Measurements from ENCODE around the gene NTRK2.

- no peak for TF ChIP-seq POLR2AphosphoS5 (IDR thresholded peaks at IDR 0.05; ENCODE audit: low read depth)
- TF ChIP-seq EZH2 (IDR thresholded peaks at IDR 0.05; ENCODE audit: low read depth, unreplicated experiment), result no peak
- no peak for TF ChIP-seq ZNF114 (CRISPR knock-in tag; IDR thresholded peaks at IDR 0.05)
- TF ChIP-seq, protein P1, sequence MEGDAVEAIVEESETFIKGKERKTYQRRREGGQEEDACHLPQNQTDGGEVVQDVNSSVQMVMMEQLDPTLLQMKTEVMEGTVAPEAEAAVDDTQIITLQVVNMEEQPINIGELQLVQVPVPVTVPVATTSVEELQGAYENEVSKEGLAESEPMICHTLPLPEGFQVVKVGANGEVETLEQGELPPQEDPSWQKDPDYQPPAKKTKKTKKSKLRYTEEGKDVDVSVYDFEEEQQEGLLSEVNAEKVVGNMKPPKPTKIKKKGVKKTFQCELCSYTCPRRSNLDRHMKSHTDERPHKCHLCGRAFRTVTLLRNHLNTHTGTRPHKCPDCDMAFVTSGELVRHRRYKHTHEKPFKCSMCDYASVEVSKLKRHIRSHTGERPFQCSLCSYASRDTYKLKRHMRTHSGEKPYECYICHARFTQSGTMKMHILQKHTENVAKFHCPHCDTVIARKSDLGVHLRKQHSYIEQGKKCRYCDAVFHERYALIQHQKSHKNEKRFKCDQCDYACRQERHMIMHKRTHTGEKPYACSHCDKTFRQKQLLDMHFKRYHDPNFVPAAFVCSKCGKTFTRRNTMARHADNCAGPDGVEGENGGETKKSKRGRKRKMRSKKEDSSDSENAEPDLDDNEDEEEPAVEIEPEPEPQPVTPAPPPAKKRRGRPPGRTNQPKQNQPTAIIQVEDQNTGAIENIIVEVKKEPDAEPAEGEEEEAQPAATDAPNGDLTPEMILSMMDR (conservative IDR thresholded peaks at IDR 0.05; ENCODE audit: low read depth in 2 of 2), result no peak
- TF ChIP-seq ETS1 (IDR thresholded peaks at IDR 0.05), result no peak
- TF ChIP-seq CREB1 (CRISPR knock-in tag; IDR thresholded peaks at IDR 0.05; ENCODE audit: low read depth), result no peak
These were observed 159.9 kb downstream of the NTRK2 start for GRCh38 chr9:84829471-84829870.

All from GM23338 (cell line).